ENCODE results near the gene ARF5.

- TF ChIP-seq CTCF (IDR thresholded peaks at IDR 0.05), result no peak
- no peak for TF ChIP-seq REST (IDR thresholded peaks at IDR 0.05; ENCODE audit: insufficient read depth in 1 of 2, low read depth in 2 of 2, low read length in 1 of 2)
- no peak for TF ChIP-seq POLR2AphosphoS5 (IDR thresholded peaks at IDR 0.05; ENCODE audit: low read depth, low read length)
- no peak for TF ChIP-seq SIN3A (IDR thresholded peaks at IDR 0.05; ENCODE audit: borderline replicate concordance, insufficient read depth, low read depth, low read length)
Observed at GRCh38 chr7:127578711-127579275, 9.4 kb upstream of the ARF5 start.
